Epithelial cell of esophagus (primary cell): ENCODE measurements around the gene RAB41.

Experiments
- DNase-seq: peaks from one replicate; pipeline ENCODE4 v3.0.0; 2010; ENCODE audit warnings: low read depth
- H3K4me3 ChIP-seq: 2 replicates; pipeline ENCODE4 v1.5.1; 2011; ENCODE audit warnings: mild to moderate bottlenecking, low read length, control low read depth
- TF ChIP-seq, protein P1 (sequence below): IDR thresholded peaks from 2 replicates; pipeline ENCODE4 v1.5.1; 2011; ENCODE audit warnings: low read depth, mild to moderate bottlenecking, low read length, control low read depth, inconsistent platforms; ENCODE audit not compliant: insufficient read depth; ENCODE audit errors: missing control alignments

The RAB41 gene

DNA sequence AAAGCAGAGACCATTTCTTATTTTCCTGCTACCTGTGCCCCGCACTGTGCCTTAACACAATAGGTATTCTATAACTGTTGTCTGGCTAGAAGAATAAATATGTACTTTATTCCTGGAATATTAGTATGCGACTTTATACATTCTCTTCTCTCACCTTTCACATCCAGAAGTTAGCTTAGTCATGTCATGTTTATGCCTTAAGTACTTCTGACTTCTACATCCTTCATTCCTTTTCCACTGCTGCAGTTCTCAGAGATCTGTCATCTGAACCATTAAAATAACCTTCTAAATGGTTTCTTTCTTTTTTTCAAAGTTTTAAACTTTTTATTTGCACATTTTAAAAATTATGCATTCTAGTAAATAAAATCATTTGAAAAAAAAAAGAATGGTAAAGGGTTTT lies 42.4 kb downstream of the RAB41 start:
- TF ChIP-seq, protein P1, sequence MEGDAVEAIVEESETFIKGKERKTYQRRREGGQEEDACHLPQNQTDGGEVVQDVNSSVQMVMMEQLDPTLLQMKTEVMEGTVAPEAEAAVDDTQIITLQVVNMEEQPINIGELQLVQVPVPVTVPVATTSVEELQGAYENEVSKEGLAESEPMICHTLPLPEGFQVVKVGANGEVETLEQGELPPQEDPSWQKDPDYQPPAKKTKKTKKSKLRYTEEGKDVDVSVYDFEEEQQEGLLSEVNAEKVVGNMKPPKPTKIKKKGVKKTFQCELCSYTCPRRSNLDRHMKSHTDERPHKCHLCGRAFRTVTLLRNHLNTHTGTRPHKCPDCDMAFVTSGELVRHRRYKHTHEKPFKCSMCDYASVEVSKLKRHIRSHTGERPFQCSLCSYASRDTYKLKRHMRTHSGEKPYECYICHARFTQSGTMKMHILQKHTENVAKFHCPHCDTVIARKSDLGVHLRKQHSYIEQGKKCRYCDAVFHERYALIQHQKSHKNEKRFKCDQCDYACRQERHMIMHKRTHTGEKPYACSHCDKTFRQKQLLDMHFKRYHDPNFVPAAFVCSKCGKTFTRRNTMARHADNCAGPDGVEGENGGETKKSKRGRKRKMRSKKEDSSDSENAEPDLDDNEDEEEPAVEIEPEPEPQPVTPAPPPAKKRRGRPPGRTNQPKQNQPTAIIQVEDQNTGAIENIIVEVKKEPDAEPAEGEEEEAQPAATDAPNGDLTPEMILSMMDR: no peak
- H3K4me3 ChIP-seq: no peak overlapping the region
- DNase-seq: no peak

DNA sequence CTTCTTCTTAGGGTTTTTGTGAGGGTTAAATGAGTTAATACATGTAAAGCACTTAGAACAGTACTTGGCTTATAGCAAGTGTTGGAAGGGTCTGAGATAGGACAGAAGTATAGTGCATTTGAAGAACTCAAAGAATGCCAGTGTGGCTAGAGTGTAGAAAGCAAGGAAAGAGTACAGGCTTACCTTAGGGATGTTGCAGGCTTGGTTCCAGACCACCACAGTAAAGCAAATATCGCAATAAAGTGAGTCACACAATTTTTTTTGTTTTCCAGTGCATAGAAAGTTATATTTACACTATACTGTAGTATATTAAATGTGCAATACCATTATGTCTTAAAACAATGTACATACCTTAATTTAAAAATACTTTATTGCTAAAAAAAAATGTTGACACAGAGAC lies 49.2 kb downstream of the RAB41 start:
- no peak overlapping the region for H3K4me3 ChIP-seq
- DNase-seq: no peak
- TF ChIP-seq, protein P1: no peak

DNA sequence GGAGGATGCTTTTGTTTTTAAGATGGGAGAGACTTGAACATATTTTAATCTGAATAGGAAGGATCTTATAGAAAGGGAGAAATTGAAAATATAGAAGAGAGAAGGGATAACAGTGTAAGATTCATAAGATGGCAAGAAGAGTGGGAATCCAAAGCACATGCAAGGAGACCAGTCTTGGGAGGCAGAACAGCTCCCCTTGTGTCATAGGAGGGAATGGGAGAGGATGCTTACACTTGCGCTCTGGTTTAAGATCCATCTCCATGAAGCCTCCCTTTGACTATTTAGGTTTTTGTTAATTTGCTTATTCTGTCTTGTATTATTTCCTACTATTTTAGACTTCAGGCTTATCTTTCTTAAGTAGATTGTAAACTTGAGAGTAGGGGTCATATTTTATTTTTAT lies 50.6 kb downstream of the RAB41 start:
- TF ChIP-seq, protein P1: peak; percentile 26
- H3K4me3 ChIP-seq: no peak overlapping the region
- DNase-seq: no peak
